ENCODE results near the gene MAST3. TPM values are rescaled to one million over a fixed set of nuclear protein-coding genes. Genes with fewer than 3 reads are reported as not detected.
A peak's percentile ranks its signal among the peaks of the same experiment; 100 is the strongest.

Gene MAST3
- polyA plus RNA-seq, 1 of the 3 experiments (the other 2 are of a cell fraction): 4.5 TPM

DNA sequence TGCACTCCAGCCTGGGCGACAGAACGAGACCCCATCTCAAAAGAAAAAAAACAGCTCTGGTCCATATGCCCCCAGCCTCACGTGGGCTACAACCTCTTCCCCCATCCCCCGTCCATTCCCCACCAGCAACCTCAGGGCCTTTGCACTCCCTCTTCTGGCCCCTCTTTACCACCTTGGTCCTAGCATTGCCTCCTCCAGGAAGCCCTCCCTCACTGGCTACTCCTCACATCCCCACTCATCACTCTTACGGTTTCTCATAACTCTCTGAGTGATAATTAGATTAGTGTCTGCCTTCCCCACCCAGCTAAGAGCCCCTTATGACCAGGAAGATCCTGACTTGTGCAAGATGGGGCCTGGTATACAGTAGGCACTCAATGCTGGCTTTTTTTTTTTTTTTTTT lies 41.6 kb upstream of the MAST3 start (continued):
- TF ChIP-seq FOXM1 (IDR thresholded peaks at IDR 0.05; ENCODE audit: low read depth): no peak
- no peak for TF ChIP-seq JUND (IDR thresholded peaks at IDR 0.05)
- TF ChIP-seq TCF12 (IDR thresholded peaks at IDR 0.05): no peak
- no peak for TF ChIP-seq MEF2A (IDR thresholded peaks at IDR 0.05; ENCODE audit: borderline replicate concordance, low read depth)
- TF ChIP-seq, protein P1, sequence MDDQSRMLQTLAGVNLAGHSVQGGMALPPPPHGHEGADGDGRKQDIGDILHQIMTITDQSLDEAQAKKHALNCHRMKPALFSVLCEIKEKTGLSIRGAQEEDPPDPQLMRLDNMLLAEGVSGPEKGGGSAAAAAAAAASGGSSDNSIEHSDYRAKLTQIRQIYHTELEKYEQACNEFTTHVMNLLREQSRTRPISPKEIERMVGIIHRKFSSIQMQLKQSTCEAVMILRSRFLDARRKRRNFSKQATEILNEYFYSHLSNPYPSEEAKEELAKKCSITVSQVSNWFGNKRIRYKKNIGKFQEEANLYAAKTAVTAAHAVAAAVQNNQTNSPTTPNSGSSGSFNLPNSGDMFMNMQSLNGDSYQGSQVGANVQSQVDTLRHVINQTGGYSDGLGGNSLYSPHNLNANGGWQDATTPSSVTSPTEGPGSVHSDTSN (IDR thresholded peaks at IDR 0.05): no peak
- no peak for TF ChIP-seq TEAD4 (IDR thresholded peaks at IDR 0.05; ENCODE audit: borderline replicate concordance, insufficient read depth)

GRCh38 chr19:18057557-18057956 lies 40.0 kb upstream of the MAST3 start:
- Histone ChIP-seq H3K27ac (ENCODE audit: low read depth in 2 of 2, low read length in 1 of 2) (no peak overlapping the region), H4K20me1 (ENCODE audit: insufficient read depth) (no peaks in the 10 kb centered on the region), H3K36me3 (replicated peaks in 1 of 2; ENCODE audit: control insufficient read depth in 1 of 2, insufficient read depth in 2 of 2, low read length in 1 of 2) (no peaks in the 10 kb centered on the region), H3K4me2 (no peak overlapping the region; the same call in 1 of the 2 replicates), H3K4me1 (ENCODE audit: control insufficient read depth in 1 of 2, insufficient read depth in 2 of 2, low read depth in 1 of 2, low read length in 1 of 2) (peaks cover 3 to 5% of the 10 kb centered on the region in 2 experiments; a peak in 2 of 4 replicates), H2AFZ (ENCODE audit: low read depth) (peak overlapping the region; percentile 97; the same call in 1 of the 2 replicates), H3K9ac (no peak overlapping the region), H3F3A (replicated peaks; ENCODE audit: insufficient read depth) (peaks cover 7% of the 10 kb centered on the region), H3K27me3 (ENCODE audit: insufficient read depth) (no peaks in the 10 kb centered on the region), H3K9me2 (no peaks in the 10 kb centered on the region), H3K4me3 (ENCODE audit: low read depth in 2 of 2, low read length in 1 of 2) (no peak overlapping the region), H3K79me2 (ENCODE audit: insufficient read depth) (no peaks in the 10 kb centered on the region), H3K9me3 (no peaks in the 10 kb centered on the region)
- whole genome bisulfite sequencing (ENCODE audit: low lambda C conversion rate): 86% methylated on average over 6 of the region's 6 CpGs
- DNase-seq: no peak
- TF ChIP-seq NFIC (IDR thresholded peaks at IDR 0.05; ENCODE audit: borderline replicate concordance) (no peak), FOXJ3 (CRISPR knock-in tag; IDR thresholded peaks at IDR 0.05) (no peak), POLR2AphosphoS5 (IDR thresholded peaks at IDR 0.05; ENCODE audit: low read depth, low read length) (no peak), SMC3 (IDR thresholded peaks at IDR 0.05; ENCODE audit: low read depth, low read length) (no peak), FOSL2 (IDR thresholded peaks at IDR 0.05; ENCODE audit: borderline replicate concordance, low read depth) (no peak), CHD2 (IDR thresholded peaks at IDR 0.05; ENCODE audit: low read length, partially characterized antibody) (no peak), ELF1 (IDR thresholded peaks at IDR 0.05) (no peak)
- TF ChIP-seq, protein P2, sequence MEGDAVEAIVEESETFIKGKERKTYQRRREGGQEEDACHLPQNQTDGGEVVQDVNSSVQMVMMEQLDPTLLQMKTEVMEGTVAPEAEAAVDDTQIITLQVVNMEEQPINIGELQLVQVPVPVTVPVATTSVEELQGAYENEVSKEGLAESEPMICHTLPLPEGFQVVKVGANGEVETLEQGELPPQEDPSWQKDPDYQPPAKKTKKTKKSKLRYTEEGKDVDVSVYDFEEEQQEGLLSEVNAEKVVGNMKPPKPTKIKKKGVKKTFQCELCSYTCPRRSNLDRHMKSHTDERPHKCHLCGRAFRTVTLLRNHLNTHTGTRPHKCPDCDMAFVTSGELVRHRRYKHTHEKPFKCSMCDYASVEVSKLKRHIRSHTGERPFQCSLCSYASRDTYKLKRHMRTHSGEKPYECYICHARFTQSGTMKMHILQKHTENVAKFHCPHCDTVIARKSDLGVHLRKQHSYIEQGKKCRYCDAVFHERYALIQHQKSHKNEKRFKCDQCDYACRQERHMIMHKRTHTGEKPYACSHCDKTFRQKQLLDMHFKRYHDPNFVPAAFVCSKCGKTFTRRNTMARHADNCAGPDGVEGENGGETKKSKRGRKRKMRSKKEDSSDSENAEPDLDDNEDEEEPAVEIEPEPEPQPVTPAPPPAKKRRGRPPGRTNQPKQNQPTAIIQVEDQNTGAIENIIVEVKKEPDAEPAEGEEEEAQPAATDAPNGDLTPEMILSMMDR (IDR thresholded peaks at IDR 0.05): no peak
- TF ChIP-seq, protein P1 (IDR thresholded peaks at IDR 0.05): no peak
- TF ChIP-seq, protein P3, sequence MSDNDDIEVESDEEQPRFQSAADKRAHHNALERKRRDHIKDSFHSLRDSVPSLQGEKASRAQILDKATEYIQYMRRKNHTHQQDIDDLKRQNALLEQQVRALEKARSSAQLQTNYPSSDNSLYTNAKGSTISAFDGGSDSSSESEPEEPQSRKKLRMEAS (IDR thresholded peaks at IDR 0.05; ENCODE audit: low read depth): no peak
- TF ChIP-seq, protein P4, sequence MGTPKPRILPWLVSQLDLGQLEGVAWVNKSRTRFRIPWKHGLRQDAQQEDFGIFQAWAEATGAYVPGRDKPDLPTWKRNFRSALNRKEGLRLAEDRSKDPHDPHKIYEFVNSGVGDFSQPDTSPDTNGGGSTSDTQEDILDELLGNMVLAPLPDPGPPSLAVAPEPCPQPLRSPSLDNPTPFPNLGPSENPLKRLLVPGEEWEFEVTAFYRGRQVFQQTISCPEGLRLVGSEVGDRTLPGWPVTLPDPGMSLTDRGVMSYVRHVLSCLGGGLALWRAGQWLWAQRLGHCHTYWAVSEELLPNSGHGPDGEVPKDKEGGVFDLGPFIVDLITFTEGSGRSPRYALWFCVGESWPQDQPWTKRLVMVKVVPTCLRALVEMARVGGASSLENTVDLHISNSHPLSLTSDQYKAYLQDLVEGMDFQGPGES (IDR thresholded peaks at IDR 0.05; ENCODE audit: low read depth, low read length): no peak
- ChIA-PET POLR2A (no interaction called here), CTCF (interaction anchor here (0.6 to 8.9 kb wide), 10 partner anchors 12 to 1081 kb away, joined by 3 to 118 read pairs (median 6); partner anchors contain the start of gene ARRDC2)
